ENCODE measurements around the gene USP33.
"Not testable (repeated sequence)": the region's sequence is repeated elsewhere in the genome, so short reads cannot be mapped to it uniquely, and the experiment has no call there.

The USP33 gene

GRCh38 chr1:77768006-77768405 lies 8.4 kb upstream of the USP33 start:
- no peak for TF ChIP-seq CTCF (IDR thresholded peaks at IDR 0.05; ENCODE audit: low read depth, low read length)
- Histone ChIP-seq H3K36me3 (no peaks in the 10 kb centered on the region), H3K4me3 (ENCODE audit: low read depth, low read length) (no peak overlapping the region), H3K27me3 (ENCODE audit: insufficient read depth, low read depth, severe bottlenecking) (no peaks in the 10 kb centered on the region), H3K27ac (no peak overlapping the region), H3K9me3 (ENCODE audit: severe bottlenecking) (no peaks in the 10 kb centered on the region)
- DNase-seq: no peak

GRCh38 chr1:77762072-77762476 lies 2.4 kb upstream of the USP33 start:
- H3K9me3 ChIP-seq (ENCODE audit: severe bottlenecking): no peaks in the 10 kb centered on the region
- H3K27me3 ChIP-seq (ENCODE audit: insufficient read depth, low read depth, severe bottlenecking): no peaks in the 10 kb centered on the region
- TF ChIP-seq CTCF (IDR thresholded peaks at IDR 0.05; ENCODE audit: low read depth, low read length): no peak
- H3K36me3 ChIP-seq: peaks cover 6% of the 10 kb centered on the region
- no peak overlapping the region for H3K4me3 ChIP-seq (ENCODE audit: low read depth, low read length)
- DNase-seq: no peak
- no peak overlapping the region for H3K27ac ChIP-seq

- Histone ChIP-seq H3K4me3 (ENCODE audit: low read depth, low read length) (no peak overlapping the region), H3K9me3 (ENCODE audit: severe bottlenecking) (no peaks in the 10 kb centered on the region), H3K27me3 (ENCODE audit: insufficient read depth, low read depth, severe bottlenecking) (no peaks in the 10 kb centered on the region), H3K36me3 (peaks cover 6% of the 10 kb centered on the region), H3K27ac (no peak overlapping the region)
- no peak for DNase-seq
- TF ChIP-seq CTCF (IDR thresholded peaks at IDR 0.05; ENCODE audit: low read depth, low read length): no peak
Observed at GRCh38 chr1:77757603-77758002, 2.0 kb downstream of the USP33 start.

GRCh38 chr1:77757066-77757584 lies 2.5 kb downstream of the USP33 start:
- Histone ChIP-seq H3K27me3 (ENCODE audit: insufficient read depth, low read depth, severe bottlenecking) (no peaks in the 10 kb centered on the region), H3K27ac (no peak overlapping the region), H3K36me3 (peaks cover 6% of the 10 kb centered on the region), H3K9me3 (ENCODE audit: severe bottlenecking) (no peaks in the 10 kb centered on the region), H3K4me3 (ENCODE audit: low read depth, low read length) (no peak overlapping the region)
- no peak for DNase-seq
- no peak for TF ChIP-seq CTCF (IDR thresholded peaks at IDR 0.05; ENCODE audit: low read depth, low read length)

GRCh38 chr1:77756052-77756754 lies 3.4 kb downstream of the USP33 start:
- Histone ChIP-seq H3K27me3 (ENCODE audit: insufficient read depth, low read depth, severe bottlenecking) (no peaks in the 10 kb centered on the region), H3K9me3 (ENCODE audit: severe bottlenecking) (no peaks in the 10 kb centered on the region), H3K36me3 (peaks cover 6% of the 10 kb centered on the region), H3K27ac (no peak overlapping the region), H3K4me3 (ENCODE audit: low read depth, low read length) (no peak overlapping the region)
- DNase-seq: no peak
- TF ChIP-seq CTCF (IDR thresholded peaks at IDR 0.05; ENCODE audit: low read depth, low read length): no peak

- H3K36me3 ChIP-seq; H3K27ac ChIP-seq; DNase-seq; H3K9me3 ChIP-seq (ENCODE audit: severe bottlenecking); H3K27me3 ChIP-seq (ENCODE audit: insufficient read depth, low read depth, severe bottlenecking); H3K4me3 ChIP-seq (ENCODE audit: low read depth, low read length): not testable (repeated sequence)
Observed at GRCh38 chr1:77749489-77749888, 10.2 kb downstream of the USP33 start.
